ENCODE data around the gene SPRING1. TPM values are rescaled to one million over a fixed set of nuclear protein-coding genes. Genes with fewer than 3 reads are reported as not detected.

Gene SPRING1
- total and polyA plus RNA-seq, 9 donors = 5.0 to 19.7 (median 11.6) TPM

DNA sequence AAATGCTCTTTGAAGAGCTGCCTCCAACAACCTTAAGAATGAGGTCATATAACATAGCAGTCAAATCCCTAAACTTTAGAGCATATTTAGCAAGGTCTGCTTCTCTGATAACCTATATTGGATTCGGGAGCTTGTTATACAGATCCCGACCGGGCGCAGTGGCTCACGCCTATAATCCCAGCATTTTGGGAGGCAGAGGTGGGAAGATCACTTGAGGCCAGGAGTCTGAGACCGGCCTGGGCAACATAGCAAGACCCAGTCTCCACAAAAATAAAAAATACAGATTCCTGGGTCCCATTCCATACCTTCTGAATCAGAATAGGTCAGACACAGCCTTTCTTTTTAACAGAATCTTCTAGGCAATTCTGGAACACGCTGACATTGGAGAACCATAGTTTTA lies 46.7 kb downstream of the SPRING1 start:
- DNase-seq = no peak
- Histone ChIP-seq H3K4me3 (no peak overlapping the region), H3K27ac (no peak overlapping the region), H3K27me3 (no peaks in the 10 kb centered on the region), H3K9me3 (no peaks in the 10 kb centered on the region), H3K4me1 (ENCODE audit: insufficient read depth) (no peaks in the 10 kb centered on the region), H3K36me3 (no peaks in the 10 kb centered on the region)
- intact Hi-C loops (cut with DNase I) = no loop called here
- 93 to 95% (median 95%) methylated on average over 7 of the region's 7 CpGs for WGBS, 3 donors
- TF ChIP-seq EP300 (IDR thresholded peaks at IDR 0.05) = no peak
- TF ChIP-seq, protein P1, sequence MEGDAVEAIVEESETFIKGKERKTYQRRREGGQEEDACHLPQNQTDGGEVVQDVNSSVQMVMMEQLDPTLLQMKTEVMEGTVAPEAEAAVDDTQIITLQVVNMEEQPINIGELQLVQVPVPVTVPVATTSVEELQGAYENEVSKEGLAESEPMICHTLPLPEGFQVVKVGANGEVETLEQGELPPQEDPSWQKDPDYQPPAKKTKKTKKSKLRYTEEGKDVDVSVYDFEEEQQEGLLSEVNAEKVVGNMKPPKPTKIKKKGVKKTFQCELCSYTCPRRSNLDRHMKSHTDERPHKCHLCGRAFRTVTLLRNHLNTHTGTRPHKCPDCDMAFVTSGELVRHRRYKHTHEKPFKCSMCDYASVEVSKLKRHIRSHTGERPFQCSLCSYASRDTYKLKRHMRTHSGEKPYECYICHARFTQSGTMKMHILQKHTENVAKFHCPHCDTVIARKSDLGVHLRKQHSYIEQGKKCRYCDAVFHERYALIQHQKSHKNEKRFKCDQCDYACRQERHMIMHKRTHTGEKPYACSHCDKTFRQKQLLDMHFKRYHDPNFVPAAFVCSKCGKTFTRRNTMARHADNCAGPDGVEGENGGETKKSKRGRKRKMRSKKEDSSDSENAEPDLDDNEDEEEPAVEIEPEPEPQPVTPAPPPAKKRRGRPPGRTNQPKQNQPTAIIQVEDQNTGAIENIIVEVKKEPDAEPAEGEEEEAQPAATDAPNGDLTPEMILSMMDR (IDR thresholded peaks at IDR 0.05) = no peak
- no peak for TF ChIP-seq POLR2A (IDR thresholded peaks at IDR 0.05)

DNA sequence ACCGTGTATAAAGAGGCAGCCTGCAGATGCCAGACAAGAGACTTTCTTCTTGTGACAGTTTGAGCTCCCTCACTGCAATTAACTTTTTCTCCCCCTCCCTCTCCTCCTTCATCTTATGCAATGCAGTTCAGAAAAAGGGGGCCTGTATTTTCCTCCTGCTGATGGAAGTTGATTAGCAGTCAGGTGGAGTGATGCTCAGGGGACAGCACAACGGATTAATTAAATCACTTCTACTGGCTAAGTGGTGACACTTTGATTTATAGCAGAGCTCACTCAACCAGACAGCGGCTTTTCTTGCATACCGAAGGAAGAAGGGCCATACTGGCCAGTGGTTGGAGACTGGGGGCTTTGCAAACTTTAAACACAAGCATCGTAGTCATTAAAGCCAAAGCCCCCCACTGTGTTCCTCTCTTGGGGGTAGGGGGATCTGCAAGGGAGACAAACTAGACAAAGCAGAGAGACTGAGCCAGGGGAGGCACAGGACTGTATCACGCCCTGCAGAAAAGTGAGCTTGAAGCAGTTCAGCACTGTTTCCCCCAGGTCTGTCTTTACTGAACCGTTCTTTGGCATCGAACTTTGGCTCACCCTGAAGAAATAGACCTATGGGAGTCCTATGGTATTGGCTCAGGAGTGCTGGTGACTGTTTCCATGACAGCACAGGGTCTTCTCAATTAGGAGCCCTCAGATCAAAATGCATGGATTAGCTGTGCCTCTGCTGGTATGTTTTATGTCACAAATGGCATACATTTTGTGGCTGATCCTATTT lies 47.7 kb downstream of the SPRING1 start:
- intact Hi-C loops (cut with DNase I) = loop anchor here in 1 of 4 donors (10.0 kb wide), 1 partner anchor 695 kb away; no protein-coding TSS in a partner anchor
- no peaks in the 10 kb centered on the region for H3K4me1 ChIP-seq (ENCODE audit: insufficient read depth)
- WGBS, 3 donors = 71 to 75% (median 73%) methylated on average over 8 of the region's 8 CpGs
- H3K9me3 ChIP-seq = no peaks in the 10 kb centered on the region
- H3K36me3 ChIP-seq = no peaks in the 10 kb centered on the region
- H3K27me3 ChIP-seq = no peaks in the 10 kb centered on the region
- TF ChIP-seq POLR2A (IDR thresholded peaks at IDR 0.05) (no peak), EP300 (IDR thresholded peaks at IDR 0.05) (no peak)
- TF ChIP-seq, protein P1 (IDR thresholded peaks at IDR 0.05) = no peak
- no peak overlapping the region for H3K4me3 ChIP-seq
- no peak overlapping the region for H3K27ac ChIP-seq
- no peak for DNase-seq

DNA sequence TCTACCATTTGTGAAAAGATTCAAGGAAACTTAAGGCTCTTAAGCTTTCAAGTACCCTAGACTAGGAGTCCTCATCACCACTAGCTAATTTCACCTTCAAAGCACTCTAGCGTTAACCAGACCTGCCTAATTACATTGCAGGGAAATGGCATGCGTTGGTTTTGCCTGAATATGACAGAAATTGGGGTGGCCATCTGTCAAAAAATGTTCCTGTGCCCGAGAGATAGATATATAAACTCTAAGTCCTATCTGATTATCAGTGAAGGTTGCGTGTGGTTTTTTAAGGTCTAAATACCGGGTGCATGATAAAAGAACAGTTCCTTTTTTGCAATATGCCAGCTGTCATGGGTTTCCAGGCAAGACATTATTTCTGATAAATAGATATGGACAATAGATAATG lies 48.3 kb downstream of the SPRING1 start:
- TF ChIP-seq POLR2A (IDR thresholded peaks at IDR 0.05) = no peak
- no peak for TF ChIP-seq EP300 (IDR thresholded peaks at IDR 0.05)
- TF ChIP-seq, protein P1 (IDR thresholded peaks at IDR 0.05) = no peak
- no peak overlapping the region for H3K4me3 ChIP-seq
- H3K4me1 ChIP-seq (ENCODE audit: insufficient read depth) = no peaks in the 10 kb centered on the region
- H3K27ac ChIP-seq = no peak overlapping the region
- H3K9me3 ChIP-seq = no peaks in the 10 kb centered on the region
- H3K36me3 ChIP-seq = no peaks in the 10 kb centered on the region
- WGBS, 3 donors = 70 to 81% (median 77%) methylated on average over 5 of the region's 5 CpGs
- DNase-seq = no peak
- intact Hi-C loops (cut with DNase I) = loop anchor here in 1 of 4 donors (10.0 kb wide), 1 partner anchor 695 kb away; no protein-coding TSS in a partner anchor
- no peaks in the 10 kb centered on the region for H3K27me3 ChIP-seq

Small RNA genes within 50 kb of the gene (small RNA-seq; reads per million reads assigned to genes)
- not detected for gene RNU6-558P

Other genes starting within 250 kb of the SPRING1 start
- 1 to 10 TPM in 6 of 7 donors, under 1 TPM in 1; 0.80 to 9.9 (median 3.1) TPM for gene MAP1LC3B2, start 178.7 kb downstream of the SPRING1 start, total RNA-seq
- 1 to 10 TPM; 2.1 to 2.2 TPM for gene MAP1LC3B2, start 178.7 kb downstream of the SPRING1 start, polyA plus RNA-seq
- 1 to 10 TPM in 6 of 7 donors, under 1 TPM in 1; 0.72 to 4.3 (median 2.8) TPM for gene RNFT2, start 246 bp upstream of the SPRING1 start, total RNA-seq
- 1 to 10 TPM; 1.0 to 1.6 TPM for gene RNFT2, start 246 bp upstream of the SPRING1 start, polyA plus RNA-seq
- under 1 TPM in 5 of 7 donors, not detected in 2; under 0.01 to 0.30 (median 0.20) TPM for gene HRK, start 143.4 kb upstream of the SPRING1 start, total RNA-seq
- gene HRK, start 143.4 kb upstream of the SPRING1 start, polyA plus RNA-seq = under 1 TPM in 1 of 2 donors, not detected in 1; 0.08 TPM
- 10 to 100 TPM in 6 of 7 donors, 1 to 10 TPM in 1; 8.3 to 23.1 (median 16.9) TPM for gene FBXW8, start 172.9 kb upstream of the SPRING1 start, total RNA-seq
- 10 to 100 TPM in 1 of 2 donors, 1 to 10 TPM in 1; 7.4 to 13.9 TPM for gene FBXW8, start 172.9 kb upstream of the SPRING1 start, polyA plus RNA-seq